Prostate gland (tissue), 2 donors: ENCODE data around the gene XPNPEP2. TPM values are rescaled to one million over a fixed set of nuclear protein-coding genes. Genes with fewer than 3 reads are reported as not detected.

Source experiments
- DNase-seq: peaks from one replicate; pipeline ENCODE4 v3.0.0-alpha.2; 2019; ENCODE audit warnings: low spot score
- H3K27ac ChIP-seq, 2 donors: fragments of 200-600 bp; sonication (generic); 2 replicates each; pipeline ENCODE4 v1.5.1; 2017 to 2019
- H3K27me3 ChIP-seq: fragments of 200-600 bp; sonication (generic); replicated peaks from 2 replicates; pipeline ENCODE4 v1.5.1; 2019; ENCODE audit not compliant: insufficient read depth
- H3K36me3 ChIP-seq, 2 donors: fragments of 200-600 bp; sonication (generic); 1 replicate in 1 of 2; 2 replicates in 1 of 2; pipeline versions ENCODE4 v1.5.1 to v1.8.1; 2017 to 2019
- H3K4me1 ChIP-seq: fragments of 200-600 bp; sonication (generic); replicated peaks from 2 replicates; pipeline ENCODE4 v1.5.1; 2019
- H3K4me3 ChIP-seq, 2 donors: fragments of 200-600 bp; sonication (generic); 2 replicates each; pipeline ENCODE4 v1.5.1; 2017 to 2019
- H3K9me3 ChIP-seq: fragments of 200-600 bp; sonication (generic); 2 replicates; pipeline ENCODE4 v1.5.1; 2017
- POLR2A ChIP-seq: fragments of 450-650 bp; IDR thresholded peaks from one replicate; pipeline ENCODE4 v1.6.1; 2016; ENCODE audit warnings: antibody characterized with exemption, mild to moderate bottlenecking
- POLR2AphosphoS5 ChIP-seq: sonication (generic); formaldehyde crosslinking; IDR thresholded peaks from one replicate; pipeline ENCODE4 v1.6.1; 2017; ENCODE audit warnings: antibody characterized with exemption
- WGBS: methylation state at CpG from one replicate; pipeline ENCODE4 v1.1.5; 2018; 5-methylcytosine and 5-hydroxymethylcytosine counted together
- intact Hi-C: fragments of 100-400 bp; cut with DNase I; formaldehyde crosslinking; loops from one replicate; pipeline ENCODE4 v1.14.2; 2022
- total RNA-seq, 2 donors: library from RNA; depleted of rRNA; stranded (reverse); fragments of >200 nt; gene quantifications; one replicate each; pipeline ENCODE4 v1.1.0, GENCODE V29; 2016
- TF ChIP-seq, protein P1 (sequence below), 4 experiments: fragments of 200-600 bp in 2 of 4; fragments of 450-650 bp in 2 of 4; sonication (generic) in 2 of 4; IDR thresholded peaks; 1 replicate in 3 of 4; 2 replicates in 1 of 4; pipeline ENCODE4 v1.5.1; 2016 to 2019; ENCODE audit warnings: antibody characterized with exemption in 4 of 4, mild to moderate bottlenecking in 2 of 4, moderate library complexity in 2 of 4

XPNPEP2 gene
- total RNA-seq, 2 donors from 2014 or later, result 0.14 TPM; not detected in 1

DNA sequence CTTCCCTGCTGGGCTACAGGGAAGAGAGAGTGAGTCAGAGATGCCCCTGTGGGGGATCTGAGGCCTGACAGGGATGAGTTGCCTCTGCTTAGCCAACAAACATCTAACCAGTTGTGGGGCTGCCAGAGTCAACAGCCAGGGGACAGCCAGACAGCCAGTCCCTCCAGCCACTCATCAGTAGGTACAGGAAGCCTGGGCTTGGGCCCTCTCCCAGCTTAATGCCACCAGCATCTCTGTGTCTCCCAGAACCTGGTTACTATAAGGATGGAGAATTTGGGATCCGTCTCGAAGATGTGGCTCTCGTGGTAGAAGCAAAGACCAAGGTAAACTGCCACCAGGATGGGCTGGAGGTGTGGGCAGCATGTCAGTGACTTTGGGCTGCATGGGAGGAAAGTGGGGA lies 23.7 kb downstream of the XPNPEP2 start:
- Histone ChIP-seq H3K4me3 (no peak overlapping the region), H3K27me3 (no peaks in the 10 kb centered on the region), H3K4me1 (no peaks in the 10 kb centered on the region), H3K36me3 (no peaks in the 10 kb centered on the region), H3K27ac (no peak overlapping the region), H3K9me3 (no peaks in the 10 kb centered on the region)
- DNase-seq, result no peak
- WGBS, result 100% methylated on average over 3 of the region's 3 CpGs
- intact Hi-C loops, result no loop called here
- TF ChIP-seq POLR2AphosphoS5, result no peak
- TF ChIP-seq, protein P1, sequence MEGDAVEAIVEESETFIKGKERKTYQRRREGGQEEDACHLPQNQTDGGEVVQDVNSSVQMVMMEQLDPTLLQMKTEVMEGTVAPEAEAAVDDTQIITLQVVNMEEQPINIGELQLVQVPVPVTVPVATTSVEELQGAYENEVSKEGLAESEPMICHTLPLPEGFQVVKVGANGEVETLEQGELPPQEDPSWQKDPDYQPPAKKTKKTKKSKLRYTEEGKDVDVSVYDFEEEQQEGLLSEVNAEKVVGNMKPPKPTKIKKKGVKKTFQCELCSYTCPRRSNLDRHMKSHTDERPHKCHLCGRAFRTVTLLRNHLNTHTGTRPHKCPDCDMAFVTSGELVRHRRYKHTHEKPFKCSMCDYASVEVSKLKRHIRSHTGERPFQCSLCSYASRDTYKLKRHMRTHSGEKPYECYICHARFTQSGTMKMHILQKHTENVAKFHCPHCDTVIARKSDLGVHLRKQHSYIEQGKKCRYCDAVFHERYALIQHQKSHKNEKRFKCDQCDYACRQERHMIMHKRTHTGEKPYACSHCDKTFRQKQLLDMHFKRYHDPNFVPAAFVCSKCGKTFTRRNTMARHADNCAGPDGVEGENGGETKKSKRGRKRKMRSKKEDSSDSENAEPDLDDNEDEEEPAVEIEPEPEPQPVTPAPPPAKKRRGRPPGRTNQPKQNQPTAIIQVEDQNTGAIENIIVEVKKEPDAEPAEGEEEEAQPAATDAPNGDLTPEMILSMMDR (IDR thresholded peaks at IDR 0.05), result no peak
- TF ChIP-seq POLR2A, result no peak

DNA sequence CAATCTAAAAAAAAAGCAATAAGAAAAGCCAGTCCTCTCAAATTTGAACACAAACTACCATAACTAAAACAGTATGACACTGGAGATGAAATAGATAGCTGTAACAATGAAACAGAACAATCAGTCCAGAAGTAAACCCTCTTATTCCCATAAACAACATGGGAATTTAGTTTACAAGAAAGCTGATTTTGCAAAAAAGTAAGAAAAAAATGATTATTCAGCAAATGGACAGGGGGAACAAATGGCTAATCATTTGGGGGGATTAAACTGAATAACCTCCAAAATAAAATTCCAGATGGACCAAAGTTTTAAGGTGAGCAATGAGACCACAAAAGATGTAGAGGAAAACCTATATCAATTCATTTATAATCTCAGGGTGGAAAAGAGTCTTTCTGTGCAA lies 24.9 kb downstream of the XPNPEP2 start:
- Histone ChIP-seq H3K4me3 (no peak overlapping the region), H3K4me1 (no peaks in the 10 kb centered on the region)
- intact Hi-C loops, result no loop called here

DNA sequence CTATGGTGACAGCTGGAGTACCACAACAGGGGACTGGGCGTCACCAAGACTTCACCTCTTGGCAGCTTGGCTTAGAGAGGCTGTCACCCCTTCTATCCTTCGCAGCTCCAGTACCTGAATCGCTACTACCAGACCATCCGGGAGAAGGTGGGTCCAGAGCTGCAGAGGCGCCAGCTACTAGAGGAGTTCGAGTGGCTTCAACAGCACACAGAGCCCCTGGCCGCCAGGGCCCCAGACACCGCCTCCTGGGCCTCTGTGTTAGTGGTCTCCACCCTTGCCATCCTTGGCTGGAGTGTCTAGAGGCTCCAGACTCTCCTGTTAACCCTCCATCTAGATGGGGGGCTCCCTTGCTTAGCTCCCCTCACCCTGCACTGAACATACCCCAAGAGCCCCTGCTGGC lies 29.4 kb downstream of the XPNPEP2 start:
- Histone ChIP-seq H3K27ac (no peak overlapping the region), H3K4me3 (no peak overlapping the region), H3K27me3 (no peaks in the 10 kb centered on the region), H3K9me3 (no peaks in the 10 kb centered on the region), H3K36me3 (no peaks in the 10 kb centered on the region), H3K4me1 (no peaks in the 10 kb centered on the region)
- DNase-seq, result no peak
- 91% methylated on average over 4 of the region's 8 CpGs for WGBS
- no peak for TF ChIP-seq POLR2AphosphoS5
- TF ChIP-seq, protein P1 (IDR thresholded peaks at IDR 0.05), result no peak
- no peak for TF ChIP-seq POLR2A
- intact Hi-C loops, result no loop called here

More for the DNA sequence above, 24.9 kb downstream of the XPNPEP2 start:
- Histone ChIP-seq H3K27me3 (no peaks in the 10 kb centered on the region), H3K9me3 (no peaks in the 10 kb centered on the region), H3K36me3 (no peaks in the 10 kb centered on the region), H3K27ac (no peak overlapping the region)
- TF ChIP-seq, protein P1 (IDR thresholded peaks at IDR 0.05), result no peak
- TF ChIP-seq POLR2A (no peak), POLR2AphosphoS5 (no peak)
- DNase-seq, result no peak

DNA sequence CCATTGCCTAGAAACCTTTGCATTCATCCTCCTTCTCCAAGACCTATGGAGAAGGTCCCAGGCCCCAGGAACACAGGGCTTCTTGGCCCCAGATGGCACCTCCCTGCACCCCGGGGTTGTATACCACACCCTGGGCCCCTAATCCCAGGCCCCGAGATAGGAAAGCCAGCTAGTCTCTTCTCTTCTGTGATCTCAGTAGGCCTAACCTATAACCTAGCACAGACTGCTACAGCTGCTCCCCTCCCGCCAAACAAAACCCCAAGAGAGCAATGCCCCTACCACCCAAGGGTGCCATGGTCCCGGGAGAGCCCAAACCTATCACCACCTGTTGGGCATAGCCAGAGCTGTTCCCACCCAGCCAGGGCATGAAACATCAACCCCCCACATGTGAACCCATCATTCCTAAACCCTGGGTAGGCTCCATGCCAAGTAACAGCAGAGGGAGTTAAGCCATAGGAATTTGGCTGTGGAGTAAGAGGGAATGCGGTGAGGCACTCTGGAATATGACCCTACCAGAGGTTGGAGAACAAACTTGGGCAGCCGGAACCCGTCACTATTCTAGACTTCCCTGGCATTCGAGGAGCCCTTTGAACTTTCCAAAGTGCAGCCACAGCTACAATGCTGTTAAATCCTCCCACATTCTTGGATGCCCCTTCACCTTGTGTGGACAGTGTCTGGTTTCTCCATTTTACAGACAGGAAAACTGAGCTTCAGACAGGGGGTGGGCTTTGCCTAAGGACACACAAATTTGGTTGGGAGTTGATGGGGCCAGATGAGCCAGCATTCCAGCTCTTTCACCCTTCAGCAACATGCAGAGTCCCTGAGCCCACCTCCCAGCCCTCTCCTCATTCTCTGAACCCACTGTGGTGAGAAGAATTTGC lies 30.0 kb downstream of the XPNPEP2 start:
- H3K4me3 ChIP-seq, result no peak overlapping the region
- no peaks in the 10 kb centered on the region for H3K4me1 ChIP-seq
- H3K9me3 ChIP-seq, result no peaks in the 10 kb centered on the region
- intact Hi-C loops, result no loop called here
- no peak overlapping the region for H3K27ac ChIP-seq
- H3K36me3 ChIP-seq, result no peaks in the 10 kb centered on the region
- TF ChIP-seq POLR2A (no peak), POLR2AphosphoS5 (no peak)
- TF ChIP-seq, protein P1 (IDR thresholded peaks at IDR 0.05), result no peak
- no peak for DNase-seq
- whole genome bisulfite sequencing, result 95% methylated on average over 6 of the region's 8 CpGs
- no peaks in the 10 kb centered on the region for H3K27me3 ChIP-seq
